Brain pericyte (primary cell): ENCODE data around the gene ACOT7.
"Not testable (repeated sequence)": the region's sequence is repeated elsewhere in the genome, so short reads cannot be mapped to it uniquely, and the experiment has no call there.

Experiments used
- DNase-seq: peaks from one replicate; pipeline ENCODE4 v3.0.0-alpha.2; 2012; ENCODE audit warnings: low read depth, low spot score

Gene ACOT7

DNA sequence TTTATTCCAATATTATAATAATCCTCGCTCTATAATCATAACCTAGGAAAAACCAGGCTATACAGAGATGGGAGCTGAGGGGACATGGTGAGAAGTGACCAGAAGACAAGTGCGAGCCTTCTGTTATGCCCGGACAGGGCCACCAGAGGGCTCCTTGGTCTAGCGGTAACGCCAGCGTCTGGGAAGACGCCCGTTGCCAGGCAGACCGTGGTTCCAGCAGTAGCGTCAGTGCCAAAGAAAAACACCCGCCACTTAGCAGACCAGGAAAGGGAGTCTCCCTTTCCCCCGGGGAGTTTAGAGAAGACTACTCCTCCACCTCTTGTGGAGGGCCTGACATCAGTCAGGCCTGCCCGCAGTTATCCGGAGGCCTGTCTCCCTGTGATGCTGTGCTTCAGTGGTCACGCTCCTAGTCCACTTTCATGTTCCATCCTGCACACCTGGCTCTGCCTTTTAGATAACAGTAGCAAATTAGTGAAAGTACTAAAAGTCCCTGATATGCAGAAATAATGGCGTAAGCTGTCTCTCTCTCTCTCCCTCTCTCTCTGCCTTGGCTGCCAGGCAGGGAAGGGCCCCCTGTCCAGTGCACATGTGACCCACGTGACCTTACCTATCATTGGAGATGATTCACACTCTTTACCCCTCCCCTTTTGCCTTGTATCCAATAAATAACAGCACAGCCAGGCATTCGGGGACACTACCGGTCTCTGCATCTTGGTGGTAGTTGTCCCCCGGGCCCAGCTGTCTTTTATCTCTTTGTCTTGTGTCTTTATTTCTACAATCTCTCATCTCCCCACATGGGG is 30.3 kb downstream of the ACOT7 start:
- not testable (repeated sequence) for DNase-seq

DNA sequence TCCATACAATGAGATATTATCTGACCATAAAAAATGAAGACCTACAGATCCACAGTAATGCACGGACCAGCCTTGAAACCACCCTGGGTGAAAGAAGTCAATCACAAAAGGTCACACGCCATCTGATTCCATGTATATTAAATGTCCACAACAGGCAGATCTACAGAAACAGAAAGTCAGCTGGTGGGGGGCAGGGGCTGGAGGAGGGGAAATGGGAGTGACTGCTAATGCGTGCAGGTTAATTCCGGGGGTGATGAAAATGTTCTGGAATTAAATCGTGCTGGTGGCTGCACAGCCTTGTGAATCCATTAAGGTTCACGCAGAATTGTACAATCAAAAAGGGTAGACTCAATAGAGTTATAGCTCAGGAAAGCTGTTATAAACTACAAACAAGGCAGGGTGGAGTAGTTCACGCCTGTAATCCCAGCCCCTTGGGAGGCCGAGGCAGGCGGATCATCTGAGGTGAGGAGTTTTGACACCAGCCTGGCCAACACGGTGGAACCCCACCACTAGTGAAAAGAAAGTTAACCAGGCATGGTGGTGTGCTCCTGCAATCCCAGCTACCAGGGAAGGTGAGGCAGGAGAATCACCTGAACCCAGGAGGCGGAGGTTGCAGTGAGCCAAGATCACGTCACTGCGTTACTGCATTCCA is 32.3 kb downstream of the ACOT7 start:
- no peak for DNase-seq

DNA sequence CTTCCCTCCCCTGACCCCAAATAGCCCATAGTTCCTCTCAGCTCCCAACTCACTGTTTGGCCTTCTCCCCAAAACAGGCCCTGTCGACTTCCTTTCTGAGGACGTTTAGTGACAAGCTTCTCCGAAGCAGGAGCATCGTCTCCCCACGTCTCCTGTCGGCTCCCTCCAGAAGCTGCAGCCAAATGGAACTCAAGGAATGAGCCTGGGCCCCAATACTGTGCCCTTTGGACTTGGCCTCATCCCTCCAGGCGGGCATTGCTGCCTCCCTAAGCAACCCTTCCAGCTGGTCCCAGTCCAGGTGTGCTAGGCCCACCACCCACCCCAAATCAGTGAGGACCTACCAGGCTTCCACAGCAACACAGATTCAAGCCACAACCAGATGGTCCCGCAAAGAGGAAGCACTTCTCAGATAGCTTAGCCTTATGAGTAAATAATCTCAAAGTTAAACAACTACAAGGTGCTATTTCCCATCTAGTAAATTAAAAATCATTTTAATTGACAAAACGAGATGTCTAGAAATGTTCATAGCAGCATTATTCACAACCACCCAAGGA is 33.0 kb downstream of the ACOT7 start:
- DNase-seq = no peak

DNA sequence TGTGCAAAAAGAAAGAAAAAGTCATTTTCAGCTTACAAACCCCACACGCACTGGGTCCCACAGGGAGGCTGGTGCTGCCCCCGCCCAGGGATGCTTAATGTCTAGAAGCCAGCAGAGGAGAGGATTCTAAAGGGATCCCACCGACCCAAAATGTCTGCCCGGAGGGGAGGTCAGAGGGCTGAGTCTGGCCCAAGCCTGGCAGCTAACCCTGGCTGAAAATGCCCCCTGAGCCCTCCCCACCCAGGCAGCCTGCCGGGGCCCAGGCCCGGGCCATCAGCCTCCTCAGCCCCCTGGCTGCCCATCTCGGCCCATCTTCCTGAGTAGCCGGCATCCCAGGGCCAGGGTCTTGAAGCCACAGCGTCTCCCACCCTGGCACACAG is 33.5 kb downstream of the ACOT7 start:
- DNase-seq = no peak

DNA sequence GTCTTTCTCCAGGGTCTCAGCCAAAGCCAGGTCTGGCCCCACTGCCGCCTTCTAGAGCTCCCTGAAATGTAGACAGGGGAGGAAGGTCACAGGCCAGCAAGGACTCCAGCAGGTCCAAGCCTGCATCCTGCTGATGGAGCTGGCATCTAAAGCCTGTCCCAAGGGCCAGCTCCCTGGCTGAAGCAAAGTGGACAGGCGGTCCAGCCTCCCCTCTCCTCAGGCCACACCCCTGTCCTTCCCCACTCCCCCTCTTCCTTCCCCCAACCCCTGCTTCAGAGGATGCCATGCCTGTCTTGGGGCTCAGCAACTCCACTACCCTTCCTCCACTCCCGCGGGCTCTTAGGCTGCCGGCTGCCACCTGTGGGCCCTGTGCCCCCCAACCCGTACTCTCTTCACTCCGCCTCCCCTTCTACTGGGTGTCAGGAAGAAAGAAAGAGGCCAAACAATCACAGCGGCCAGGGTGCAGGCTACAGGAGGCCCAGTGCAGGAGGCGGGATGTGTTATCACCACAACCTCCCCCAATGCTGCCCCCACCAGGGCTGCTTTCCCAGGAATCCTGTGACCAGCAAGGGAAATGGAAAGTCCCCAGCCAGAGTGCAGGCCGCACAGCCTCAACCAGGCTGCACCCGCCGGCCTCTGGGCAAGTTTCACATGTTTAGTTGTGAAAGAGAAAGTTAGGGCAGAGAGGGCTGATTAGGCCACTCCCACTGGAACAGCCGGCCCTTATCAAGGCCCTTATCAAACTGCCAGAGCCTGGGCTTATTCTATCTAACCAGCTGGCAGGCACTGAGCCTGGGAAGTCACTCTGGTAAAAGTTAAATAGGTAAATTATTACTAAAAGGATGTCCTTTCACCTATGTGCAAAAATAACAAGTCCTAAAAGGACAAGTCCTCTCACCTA is 34.1 kb downstream of the ACOT7 start:
- no peak for DNase-seq

DNA sequence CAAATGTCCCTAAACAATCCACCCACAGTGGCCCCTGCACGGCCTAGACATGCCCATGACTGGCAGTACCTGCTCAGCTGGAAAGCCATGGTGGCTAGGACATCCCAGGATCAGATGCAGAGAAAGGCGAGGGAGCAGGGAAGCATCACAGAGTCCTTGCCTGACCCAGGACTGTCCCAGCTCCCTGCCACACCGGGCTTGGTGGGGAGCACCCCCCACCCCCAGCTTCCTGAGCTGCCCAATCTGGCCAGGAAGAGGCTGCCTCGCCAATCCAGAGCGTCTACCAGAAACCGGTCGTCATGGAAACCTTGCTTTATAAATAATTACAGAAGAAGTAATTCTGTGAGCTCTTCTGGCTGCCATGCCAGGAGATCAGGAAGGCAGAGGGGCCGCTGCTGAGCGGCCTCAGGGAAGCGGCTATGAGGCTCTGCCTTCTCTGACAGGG is 34.8 kb downstream of the ACOT7 start:
- DNase-seq = no peak

DNA sequence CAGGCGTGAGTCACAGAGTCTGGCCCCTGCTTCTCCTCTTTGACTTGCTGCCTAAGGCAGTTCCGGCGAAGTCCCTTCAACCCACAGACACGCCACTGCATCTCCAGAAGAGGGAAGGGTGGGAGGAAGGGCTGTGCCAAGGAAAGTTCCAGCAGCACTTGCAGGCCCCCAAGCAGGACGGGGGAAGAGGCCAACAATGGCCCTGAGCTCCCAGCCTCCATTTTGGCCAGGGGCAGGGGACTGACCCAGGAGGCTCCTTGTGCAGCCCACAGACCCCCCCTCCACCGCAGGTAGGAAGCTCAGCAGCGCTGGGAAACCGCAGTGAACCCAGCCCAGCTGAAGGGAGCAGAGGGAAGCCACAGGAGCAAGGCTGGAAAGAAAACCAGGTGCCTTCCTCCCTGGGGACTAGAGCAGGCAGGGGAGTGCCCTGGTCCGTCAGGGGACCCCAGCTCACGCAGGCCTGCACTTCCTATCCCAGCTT is 35.4 kb downstream of the ACOT7 start:
- no peak for DNase-seq

DNA sequence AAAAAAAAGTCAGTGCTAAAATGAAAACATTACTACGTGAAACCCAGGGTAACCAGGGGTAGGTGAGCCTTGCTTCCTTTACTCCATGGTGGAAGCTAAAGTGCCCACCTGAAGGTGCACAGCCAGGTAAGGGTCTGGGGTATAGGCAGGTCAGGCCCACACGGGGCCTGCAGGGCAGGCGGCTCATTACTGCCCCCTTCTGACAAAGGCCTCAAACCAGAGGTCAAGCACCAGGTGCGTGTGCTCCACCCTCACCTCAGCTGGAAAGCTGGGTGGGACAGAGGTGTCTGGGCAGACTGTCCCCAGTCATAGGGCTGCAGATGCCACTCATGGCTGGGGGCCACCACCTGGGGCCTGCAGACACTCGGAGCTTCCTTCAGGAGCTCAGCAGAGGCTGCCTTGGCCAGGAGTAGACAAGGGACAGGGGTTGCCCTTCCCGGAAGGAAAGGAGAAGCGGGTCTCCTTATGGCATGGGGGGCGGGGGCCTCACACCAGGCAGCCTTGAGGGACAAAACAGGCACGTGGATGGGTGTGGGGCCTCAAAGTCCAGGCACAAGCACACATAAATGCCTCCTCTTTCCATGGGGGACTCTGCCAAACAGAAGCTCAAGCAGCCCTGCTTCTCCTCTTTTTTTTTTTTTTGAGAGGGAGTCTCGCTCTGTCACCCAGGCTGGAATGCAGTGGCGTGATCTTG is 36.2 kb downstream of the ACOT7 start:
- no peak for DNase-seq

DNA sequence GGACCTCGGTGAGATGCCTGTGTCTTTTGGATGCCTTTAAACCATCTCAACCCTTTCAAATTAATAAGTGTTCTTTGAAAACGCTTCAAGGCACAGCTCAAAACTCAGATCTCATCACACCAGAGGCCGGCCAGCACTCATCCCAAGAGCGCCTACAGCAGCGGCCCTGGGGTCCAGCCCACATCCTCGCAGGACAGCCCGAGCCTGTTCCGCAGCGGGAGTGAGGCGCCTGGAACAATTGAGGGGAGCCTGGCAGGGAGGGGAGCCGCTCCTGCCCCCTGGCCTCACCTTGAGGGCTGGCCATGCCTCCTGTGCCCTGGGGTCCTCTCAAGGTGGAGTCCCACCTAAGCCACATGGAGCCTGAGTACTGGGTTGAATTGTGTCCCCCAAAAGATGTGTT is 37.9 kb downstream of the ACOT7 start:
- no peak for DNase-seq

DNA sequence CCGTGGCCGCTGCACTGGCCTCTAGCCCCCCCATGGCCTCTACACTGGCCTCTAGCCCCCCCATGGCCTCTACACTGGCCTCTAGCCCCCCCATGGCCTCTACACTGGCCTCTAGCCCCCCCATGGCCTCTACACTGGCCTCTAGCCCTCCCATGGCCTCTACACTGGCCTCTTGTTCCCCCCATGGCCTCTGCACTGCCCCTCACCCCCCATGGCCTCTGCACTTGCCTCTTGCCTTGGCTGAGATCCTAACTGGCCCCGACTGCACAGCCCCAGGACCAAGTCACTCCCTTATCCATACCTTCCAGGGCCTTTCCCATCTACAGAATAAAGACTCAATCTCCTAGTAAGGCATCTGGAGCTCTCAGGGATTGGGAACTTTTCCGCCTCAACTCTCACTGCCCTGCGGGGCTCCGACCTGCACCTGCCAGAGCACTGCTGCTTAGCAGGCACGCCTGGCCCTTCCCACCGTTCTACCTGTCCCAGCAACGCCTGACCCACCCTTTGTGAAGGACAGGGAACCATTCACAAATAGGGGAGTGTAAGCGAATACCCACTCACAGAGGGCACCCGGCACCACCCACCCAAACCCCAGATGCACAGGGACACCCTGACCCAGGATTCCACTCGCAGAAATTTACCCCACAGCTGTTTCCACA is 38.8 kb downstream of the ACOT7 start:
- no peak for DNase-seq

DNA sequence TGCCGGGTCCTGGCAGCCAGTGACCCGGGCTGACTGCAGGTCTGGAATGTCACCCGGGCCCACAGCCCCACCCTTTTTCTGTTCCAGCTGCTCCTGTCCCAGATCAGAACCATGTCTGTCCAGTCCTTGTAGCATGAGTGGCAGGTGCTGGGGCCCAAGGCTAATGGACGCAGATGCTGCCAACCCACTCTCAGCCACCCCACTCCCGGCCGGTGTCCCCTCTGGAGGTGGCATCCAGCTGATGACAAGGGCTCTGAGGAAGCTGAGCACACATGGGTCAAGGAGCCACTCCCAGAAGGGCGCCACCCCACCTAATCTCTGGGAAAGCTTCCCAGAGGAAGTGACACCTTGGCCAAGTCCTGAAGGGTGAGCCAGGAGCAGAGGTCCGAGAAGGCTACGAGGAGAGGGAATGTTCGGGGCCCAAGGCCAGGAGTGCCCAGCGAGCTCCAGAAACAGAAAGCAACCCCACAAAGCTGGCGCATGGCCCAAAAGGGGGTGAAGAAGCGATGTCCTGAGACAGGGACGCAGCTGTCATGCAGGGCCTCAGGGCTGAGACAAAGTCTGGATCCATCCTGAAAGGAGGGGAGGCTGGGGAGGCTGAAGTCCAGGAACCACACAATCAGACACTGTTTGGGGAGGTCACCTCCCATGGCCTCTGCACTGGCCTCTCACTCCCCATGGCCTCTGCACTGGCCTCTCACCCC is 39.5 kb downstream of the ACOT7 start:
- DNase-seq = no peak

DNA sequence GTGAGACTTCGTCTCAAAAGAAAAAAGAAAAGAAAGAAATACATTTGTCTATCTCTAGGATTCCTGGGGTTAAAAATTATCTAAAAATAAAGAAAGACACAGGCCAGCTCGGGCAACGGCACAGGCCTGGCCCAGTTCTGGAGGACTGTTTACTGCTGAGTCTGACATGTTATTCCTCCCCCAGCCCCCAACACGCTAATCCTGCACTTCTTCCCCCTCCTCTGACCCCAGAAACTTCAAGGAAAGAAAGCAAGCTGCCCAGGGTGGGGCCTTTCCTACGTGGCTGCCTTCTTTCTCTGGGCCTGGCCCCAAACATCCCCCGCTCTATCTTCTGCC is 40.0 kb downstream of the ACOT7 start:
- DNase-seq = no peak

DNA sequence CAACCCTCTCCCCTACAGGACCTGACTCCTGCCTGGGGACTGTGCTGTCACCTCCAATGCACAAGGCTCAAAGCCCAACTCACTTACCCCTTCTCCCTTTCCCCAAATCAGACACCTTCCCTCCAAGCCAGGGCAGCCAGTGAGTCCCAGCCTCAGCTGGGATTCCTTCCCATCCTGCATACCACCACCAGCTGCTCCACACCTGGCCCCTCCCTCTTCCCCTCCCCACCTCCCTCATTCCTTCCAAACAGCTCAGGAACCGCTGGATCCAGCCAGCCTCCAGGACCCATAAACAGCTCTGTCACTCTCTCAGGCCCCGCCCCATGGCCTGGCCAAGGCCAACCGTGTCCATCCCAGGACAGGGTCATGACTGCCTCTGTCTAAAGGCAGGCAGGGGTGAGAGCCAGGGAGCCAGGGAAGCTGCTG is 41.4 kb downstream of the ACOT7 start:
- DNase-seq = no peak

DNA sequence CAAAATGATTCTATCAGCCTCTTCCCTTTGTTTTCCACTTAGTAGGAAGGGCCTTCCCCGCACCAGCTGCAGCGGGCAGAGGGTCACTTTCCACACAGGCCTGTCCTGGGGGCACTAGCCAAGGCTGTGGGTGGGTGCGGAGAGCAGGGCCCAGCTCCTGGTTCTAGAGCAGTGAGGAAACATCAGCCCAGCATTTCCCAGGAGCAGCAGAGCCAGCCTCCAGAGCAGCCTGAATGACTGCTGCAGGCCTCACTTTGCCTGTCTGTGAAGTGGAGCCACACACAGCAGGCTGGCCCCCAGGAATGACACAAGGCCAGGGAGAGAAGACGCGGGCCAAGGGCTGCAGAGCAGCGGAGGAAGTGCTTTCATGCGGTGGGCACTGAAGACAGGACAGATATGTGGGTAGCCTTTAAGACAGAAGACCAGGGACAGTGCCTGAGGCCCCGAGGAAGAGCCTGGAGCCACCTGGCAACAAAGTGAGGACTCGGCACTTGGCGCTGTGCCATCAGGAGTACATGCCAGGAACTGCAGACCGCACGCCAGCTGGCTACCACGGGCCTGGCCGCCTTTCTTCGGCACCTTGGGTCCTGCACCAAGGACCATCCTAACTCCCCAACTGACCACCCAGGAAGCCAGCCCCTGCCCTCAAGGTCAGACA is 42.0 kb downstream of the ACOT7 start:
- no peak for DNase-seq

DNA sequence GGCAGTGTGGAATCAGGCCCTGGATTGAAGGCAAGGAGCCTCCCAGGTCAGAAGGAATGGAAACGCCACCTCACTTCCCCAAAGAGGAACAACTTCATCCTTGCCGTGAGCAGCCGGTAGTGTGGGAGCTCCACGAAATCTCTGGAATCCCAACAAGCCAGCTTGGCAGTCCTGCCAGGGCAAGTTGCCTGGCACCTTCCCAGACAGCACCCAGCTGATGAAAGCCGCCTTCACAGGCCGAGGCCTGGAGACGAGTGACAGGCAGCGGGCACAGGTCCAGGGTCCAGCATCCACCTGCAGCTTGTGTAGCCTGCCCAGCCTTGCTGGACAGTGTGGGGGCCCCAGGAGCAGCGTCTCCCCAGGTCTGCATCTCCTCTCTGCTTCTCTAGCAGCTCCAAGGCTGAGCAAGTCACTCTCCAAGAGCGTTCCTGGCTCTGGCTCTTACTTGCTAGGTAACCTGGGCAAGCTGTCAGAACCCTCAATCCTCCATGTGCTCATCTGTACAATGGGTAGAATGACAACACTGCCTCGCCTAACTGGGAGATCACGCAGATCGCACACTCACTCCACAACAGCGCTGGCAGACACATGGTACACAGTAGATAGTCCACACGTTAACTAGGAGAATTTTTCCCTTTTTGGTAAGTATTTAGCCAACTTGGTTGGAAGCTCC is 43.0 kb downstream of the ACOT7 start:
- DNase-seq = no peak

DNA sequence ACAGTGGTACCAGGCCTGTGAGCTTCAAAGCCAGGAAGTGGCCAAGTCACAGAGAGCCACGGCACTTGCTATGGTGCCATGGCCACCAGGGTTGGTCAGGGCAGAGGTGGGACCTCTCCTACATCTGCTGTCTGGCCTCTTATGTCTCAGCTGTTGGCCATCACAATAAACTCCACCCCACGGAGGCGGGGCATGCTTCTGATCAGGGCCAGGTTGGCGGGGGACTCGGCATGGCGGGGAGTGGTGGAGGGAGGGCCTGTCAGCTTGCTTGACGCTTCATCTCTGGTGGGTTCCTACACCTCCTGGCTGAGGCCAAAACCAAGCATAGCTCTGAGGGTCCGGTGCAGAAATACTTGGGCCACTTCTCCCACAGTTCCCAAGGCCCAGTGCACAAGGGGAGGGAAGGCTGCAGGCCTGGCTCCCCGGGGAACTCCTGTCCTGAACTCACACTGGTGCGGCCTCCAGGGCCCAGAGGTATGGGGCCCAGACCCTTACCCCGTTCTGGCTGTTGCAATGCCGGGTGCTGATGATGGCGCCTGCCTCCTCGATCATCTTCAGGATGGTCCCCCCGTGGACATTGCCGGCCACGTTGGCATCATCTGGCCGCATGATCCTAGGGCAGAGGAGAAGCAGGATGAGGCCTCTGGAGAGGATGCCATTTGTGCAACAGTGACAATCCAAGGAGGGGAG is 44.2 kb downstream of the ACOT7 start:
- DNase-seq = no peak

DNA sequence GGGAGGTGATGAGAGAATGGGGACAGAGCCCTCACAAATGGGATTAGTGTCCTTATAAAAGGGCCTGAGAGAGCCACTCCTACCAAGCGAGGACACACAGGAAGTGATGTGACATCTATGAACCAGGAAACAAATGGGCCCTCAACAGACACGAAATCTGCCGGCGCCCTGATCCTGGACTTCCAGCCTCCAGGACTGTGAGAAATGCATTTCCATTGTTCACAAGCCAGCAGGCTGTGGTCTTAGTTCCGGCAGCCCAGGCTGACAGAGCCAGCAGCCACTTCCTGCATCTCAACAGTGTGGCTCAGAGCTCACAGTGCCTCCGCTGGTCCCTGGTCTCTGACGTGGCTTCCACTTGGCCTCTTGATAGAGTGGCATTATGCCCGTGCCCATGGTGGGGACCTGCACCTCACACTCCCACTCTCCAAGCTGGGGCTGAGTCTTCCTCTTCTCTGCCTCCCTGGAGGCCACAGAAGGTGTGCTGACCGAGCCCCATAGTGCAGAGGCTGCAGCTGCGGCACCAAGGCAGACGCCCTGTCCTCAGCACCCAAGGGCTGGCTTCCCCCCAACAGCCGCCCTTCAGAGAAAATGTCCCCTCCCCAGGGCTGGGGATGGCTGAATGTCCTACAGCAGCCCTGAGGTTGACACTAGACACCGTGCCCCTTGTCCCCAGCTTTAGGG is 44.9 kb downstream of the ACOT7 start:
- DNase-seq = no peak
